Activated naive CD8-positive, alpha-beta T cell (primary cell): ENCODE data around the gene FLG2.
"Not testable (repeated sequence)": the region's sequence is repeated elsewhere in the genome, so short reads cannot be mapped to it uniquely, and the experiment has no call there.

Source experiments
- H3K27ac Mint-ChIP-seq: one replicate; pipeline ENCODE4 v1.8.0; 2021; ENCODE audit warnings: mixed read lengths
- H3K27me3 Mint-ChIP-seq: one replicate; pipeline ENCODE4 v1.8.0; 2021; ENCODE audit warnings: mixed read lengths
- H3K36me3 Mint-ChIP-seq: one replicate; pipeline ENCODE4 v1.8.0; 2021; ENCODE audit warnings: mixed read lengths
- H3K4me1 Mint-ChIP-seq: one replicate; pipeline ENCODE4 v1.8.0; 2021; ENCODE audit warnings: low read depth, mixed read lengths
- H3K4me3 Mint-ChIP-seq: one replicate; pipeline ENCODE4 v1.8.0; 2021; ENCODE audit warnings: mild to moderate bottlenecking, mixed read lengths
- H3K9me3 Mint-ChIP-seq: one replicate; pipeline ENCODE4 v1.8.0; 2021; ENCODE audit warnings: low read depth, mixed read lengths

FLG2 gene

GRCh38 chr1:152303139-152303872 is 56.5 kb downstream of the FLG2 start:
- not testable (repeated sequence) for H3K9me3 Mint-ChIP-seq, H3K27ac Mint-ChIP-seq, H3K27me3 Mint-ChIP-seq, H3K4me3 Mint-ChIP-seq, H3K36me3 Mint-ChIP-seq, H3K4me1 Mint-ChIP-seq
